ENCODE results near the gene SHMT1.
"Not testable (repeated sequence)": the region's sequence is repeated elsewhere in the genome, so short reads cannot be mapped to it uniquely, and the experiment has no call there.

Gene SHMT1

GRCh38 chr17:18363101-18364049 lies at the start of gene SHMT1:
SHMT1 (minus strand) TSS chr17:18363550; CDS start chr17:18355981, 7,569 bp downstream.
- no peak for TF ChIP-seq ZFX (IDR thresholded peaks at IDR 0.05; ENCODE audit: borderline replicate concordance)
- TF ChIP-seq, protein P1, sequence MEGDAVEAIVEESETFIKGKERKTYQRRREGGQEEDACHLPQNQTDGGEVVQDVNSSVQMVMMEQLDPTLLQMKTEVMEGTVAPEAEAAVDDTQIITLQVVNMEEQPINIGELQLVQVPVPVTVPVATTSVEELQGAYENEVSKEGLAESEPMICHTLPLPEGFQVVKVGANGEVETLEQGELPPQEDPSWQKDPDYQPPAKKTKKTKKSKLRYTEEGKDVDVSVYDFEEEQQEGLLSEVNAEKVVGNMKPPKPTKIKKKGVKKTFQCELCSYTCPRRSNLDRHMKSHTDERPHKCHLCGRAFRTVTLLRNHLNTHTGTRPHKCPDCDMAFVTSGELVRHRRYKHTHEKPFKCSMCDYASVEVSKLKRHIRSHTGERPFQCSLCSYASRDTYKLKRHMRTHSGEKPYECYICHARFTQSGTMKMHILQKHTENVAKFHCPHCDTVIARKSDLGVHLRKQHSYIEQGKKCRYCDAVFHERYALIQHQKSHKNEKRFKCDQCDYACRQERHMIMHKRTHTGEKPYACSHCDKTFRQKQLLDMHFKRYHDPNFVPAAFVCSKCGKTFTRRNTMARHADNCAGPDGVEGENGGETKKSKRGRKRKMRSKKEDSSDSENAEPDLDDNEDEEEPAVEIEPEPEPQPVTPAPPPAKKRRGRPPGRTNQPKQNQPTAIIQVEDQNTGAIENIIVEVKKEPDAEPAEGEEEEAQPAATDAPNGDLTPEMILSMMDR (IDR thresholded peaks at IDR 0.05), result no peak
- peak within 1 kb of the TSS; percentile 78 for H3K27ac ChIP-seq

- peak overlapping the region; percentile 69 for H3K27ac ChIP-seq
These were observed 48.7 kb upstream of the SHMT1 start for GRCh38 chr17:18412001-18412538.

- peak overlapping the region; percentile 69 for H3K27ac ChIP-seq
These were observed 48.1 kb upstream of the SHMT1 start for GRCh38 chr17:18411377-18411864.

DNA sequence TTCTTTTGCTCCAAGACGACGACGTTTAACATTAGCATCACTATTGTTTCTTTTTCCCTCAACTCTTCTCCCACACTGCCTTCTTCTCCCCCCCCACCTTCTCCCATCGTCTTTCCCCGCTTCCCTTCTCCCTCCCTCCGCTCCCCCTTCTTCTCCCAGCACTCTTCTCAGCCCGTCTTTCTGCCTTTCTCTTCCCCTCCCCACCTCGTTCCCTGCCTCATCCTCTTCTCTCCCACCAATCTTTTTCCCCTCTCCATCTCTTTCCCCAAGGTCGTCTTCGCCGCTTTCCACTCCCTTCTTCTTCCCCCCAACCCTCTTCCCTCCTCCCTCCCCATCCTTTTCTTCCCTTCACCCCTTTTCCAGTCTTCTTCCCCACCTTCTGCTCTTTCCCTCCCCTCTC lies 47.4 kb upstream of the SHMT1 start:
- H3K27ac ChIP-seq, result peak overlapping the region; percentile 52

- peak overlapping the region; percentile 52 for H3K27ac ChIP-seq
These were observed 46.0 kb upstream of the SHMT1 start for GRCh38 chr17:18409321-18409720.

GRCh38 chr17:18408906-18409305 lies 45.6 kb upstream of the SHMT1 start:
- H3K27ac ChIP-seq, result peak overlapping the region; percentile 52

GRCh38 chr17:18403604-18404003 lies 40.3 kb upstream of the SHMT1 start:
- H3K27ac ChIP-seq, result not testable (repeated sequence)

DNA sequence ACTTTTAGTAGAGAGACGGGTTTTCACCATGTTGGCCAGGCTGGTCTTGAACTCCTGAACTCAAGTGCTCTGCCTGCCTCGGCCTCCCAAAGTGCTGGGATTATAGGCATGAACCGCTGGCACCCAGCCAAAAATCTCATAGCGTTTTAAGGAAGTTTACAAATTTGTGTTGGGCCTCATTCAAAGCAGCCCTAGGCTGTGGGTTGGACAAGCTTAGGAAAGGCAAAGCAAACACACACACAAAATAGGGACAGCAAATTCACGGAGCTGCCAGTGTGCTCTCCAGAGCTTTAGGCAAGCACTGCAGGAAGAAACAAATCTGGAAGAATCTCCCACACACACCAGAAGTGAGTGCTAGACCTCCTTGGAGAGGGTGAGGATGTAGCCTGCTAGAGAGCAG lies 39.8 kb upstream of the SHMT1 start:
- H3K27ac ChIP-seq, result not testable (repeated sequence)

DNA sequence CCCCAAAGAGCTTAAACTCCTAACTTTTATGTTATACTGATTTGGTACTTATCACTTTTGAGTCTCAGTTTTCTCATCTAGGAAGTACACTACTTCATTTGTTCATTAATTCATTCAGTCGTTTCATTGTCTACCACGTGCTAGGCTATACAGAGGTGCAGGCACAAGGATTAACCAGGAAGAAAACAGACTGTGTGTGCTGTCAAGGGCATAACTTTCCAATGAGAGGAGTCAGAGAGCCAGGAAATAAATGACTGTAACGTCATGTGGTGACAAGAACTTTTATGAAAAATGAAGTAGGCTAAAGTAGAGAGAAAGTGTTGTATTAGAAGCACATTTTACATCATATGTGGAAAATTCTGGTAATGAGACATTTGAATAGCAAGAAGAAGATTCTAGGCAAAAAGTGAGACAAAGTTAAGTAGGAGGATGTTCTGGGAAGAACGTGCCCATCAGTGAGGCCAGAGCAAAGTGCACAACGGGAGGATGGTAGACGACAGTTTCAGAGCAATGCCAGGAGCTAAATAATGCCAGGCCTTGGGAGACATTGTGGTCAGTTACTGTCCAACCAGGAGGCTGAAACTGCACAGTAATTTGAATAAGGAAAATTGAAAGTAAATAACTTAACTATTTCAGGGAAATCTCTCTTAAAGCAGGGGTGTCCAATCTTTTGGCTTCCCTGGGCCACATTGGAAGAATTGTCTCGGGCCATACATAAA lies 38.7 kb upstream of the SHMT1 start:
- not testable (repeated sequence) for H3K27ac ChIP-seq

- not testable (repeated sequence) for H3K27ac ChIP-seq
These were observed 25.4 kb upstream of the SHMT1 start for GRCh38 chr17:18388728-18389127.

DNA sequence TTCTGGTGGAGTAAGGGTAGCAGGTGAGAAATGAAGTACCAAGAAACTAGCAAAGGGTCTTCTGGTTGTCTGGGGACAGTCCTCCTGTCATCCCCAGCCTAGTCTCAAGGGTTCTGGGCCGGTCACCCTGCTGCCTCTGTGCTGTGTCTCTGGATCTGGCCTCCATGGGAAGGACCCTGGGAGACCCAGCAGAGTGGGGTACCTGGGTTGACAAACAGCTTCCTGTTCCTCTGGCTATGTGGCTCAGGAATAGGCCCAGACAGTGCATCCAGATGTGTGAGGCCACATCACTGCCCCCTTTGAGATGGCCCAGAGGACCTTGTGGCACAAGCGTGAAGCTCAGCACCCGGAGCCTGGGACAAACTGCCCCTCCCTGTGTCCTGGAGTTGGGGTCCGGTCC lies 24.9 kb upstream of the SHMT1 start:
- H3K27ac ChIP-seq, result not testable (repeated sequence)

- not testable (repeated sequence) for H3K27ac ChIP-seq
These were observed 24.2 kb upstream of the SHMT1 start for GRCh38 chr17:18387583-18387982.

GRCh38 chr17:18384271-18384670 lies 20.9 kb upstream of the SHMT1 start:
- not testable (repeated sequence) for H3K27ac ChIP-seq

DNA sequence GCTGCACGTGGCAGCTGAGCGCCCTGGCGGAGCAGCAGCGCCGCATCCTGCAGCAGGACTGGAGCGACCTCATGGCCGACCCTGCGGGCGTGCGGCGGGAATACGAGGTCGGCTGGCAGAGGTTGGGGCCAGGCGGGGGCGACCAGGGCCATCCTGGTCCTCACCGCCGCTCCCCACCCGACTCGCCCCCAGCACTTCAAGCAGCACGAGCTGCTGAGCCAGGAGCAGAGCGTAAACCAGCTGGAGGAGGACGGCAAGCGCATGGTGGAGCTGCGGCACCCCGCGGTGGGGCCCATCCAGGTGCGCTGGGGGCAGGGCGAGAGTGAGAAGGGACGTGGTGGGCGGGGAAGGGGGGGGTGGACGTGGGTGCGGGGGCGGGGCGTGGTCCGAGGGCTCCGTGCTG lies 19.7 kb upstream of the SHMT1 start:
- H3K27ac ChIP-seq, result not testable (repeated sequence)
